HG02763 (cell line): ENCODE results near the gene TSTD2.
A peak's percentile ranks its signal among the peaks of the same experiment; 100 is the strongest.
"Not testable (repeated sequence)": the region's sequence is repeated elsewhere in the genome, so short reads cannot be mapped to it uniquely, and the experiment has no call there.

ENCODE experiments used
- ATAC-seq: cut with Tn5 transposase; IDR thresholded peaks from one replicate; pipeline ENCODE4 v1.9.1; 2021; ENCODE audit warnings: mild to moderate bottlenecking, moderate library complexity; ENCODE audit not compliant: unreplicated experiment

TSTD2 gene

GRCh38 chr9:97632248-97632984, 752 bp downstream of the TSTD2 start:
- ATAC-seq, result peak; percentile 4

GRCh38 chr9:97630591-97630990, 2.6 kb downstream of the TSTD2 start:
- no peak for ATAC-seq

GRCh38 chr9:97629156-97629555, 4.0 kb downstream of the TSTD2 start:
- no peak for ATAC-seq

GRCh38 chr9:97628668-97629067, 4.5 kb downstream of the TSTD2 start:
- no peak for ATAC-seq

DNA sequence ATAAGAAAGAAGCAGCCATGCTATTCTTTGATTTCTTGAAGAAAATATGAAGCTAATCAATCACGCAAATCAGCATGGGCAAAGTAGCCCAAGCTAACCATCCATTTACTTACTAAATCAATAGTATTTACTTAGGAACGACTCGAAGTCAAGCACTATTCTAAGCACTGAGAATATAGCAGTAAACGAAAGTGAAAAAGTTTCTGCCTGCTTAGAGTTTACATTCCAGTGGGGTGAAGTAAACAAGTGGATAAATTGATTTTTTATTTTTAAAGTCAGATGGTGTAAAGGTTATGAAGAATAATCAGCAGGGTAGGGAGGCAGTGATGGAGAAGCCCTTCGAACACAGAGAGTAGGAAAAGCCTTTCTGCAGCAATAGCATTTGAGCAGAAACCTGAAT, 5.5 kb downstream of the TSTD2 start:
- ATAC-seq, result no peak

DNA sequence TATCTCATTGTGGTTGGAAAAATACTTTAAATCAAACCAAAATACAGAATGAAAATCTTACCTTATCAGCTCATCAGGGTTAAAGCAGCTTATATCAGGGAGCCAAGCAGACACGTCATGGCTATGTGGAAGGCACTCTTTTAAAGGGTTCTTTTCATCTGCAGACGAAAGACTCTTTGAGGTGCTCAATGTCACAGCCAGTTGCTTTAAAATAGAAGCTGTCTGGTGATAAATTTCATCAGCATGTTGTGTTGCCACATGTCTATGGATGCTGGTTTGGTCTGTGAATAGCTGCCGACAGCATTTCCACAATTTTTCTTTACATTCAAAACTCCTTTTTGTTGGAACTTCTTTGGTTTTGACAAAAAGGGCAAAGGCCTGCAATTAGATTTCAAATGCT, 7.5 kb downstream of the TSTD2 start:
- no peak for ATAC-seq

DNA sequence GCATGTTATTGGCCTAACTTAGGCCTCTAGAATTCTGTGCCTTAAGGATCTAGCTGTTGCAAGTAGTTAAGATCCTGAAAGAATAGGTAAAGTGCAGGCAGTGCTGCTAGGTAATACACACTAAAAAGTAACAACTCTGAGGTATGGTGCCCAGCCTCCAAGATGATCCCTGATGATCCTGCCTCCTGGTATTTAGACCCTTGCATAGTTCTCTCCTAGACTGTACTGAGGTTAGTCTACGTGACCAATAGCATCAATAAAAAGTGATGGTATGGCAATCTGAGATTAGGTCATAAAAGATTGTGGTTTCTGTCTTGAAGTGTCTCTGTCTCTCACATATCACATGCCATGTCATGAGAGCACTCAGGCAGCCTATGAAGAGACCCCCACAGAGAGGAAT, 9.2 kb downstream of the TSTD2 start:
- ATAC-seq, result no peak

DNA sequence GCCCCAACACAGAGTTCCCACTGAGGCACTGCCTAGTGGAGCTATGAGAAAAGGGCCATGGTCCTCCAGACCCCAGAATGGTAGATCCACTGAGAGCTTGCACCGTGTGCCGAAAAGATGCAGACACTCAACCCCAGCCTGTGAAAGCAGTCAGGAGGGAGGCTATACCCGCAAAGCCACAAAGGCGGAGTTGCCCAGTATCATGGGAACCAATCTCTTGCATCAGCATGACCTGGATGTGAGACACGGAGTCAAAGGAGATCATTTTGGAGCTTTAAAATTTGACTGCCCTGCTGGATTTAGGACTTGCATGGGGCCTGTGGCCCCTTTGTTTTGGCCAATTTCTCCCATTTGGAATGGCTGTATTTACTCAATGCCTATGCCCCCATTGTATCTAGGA, 10.7 kb downstream of the TSTD2 start:
- not testable (repeated sequence) for ATAC-seq

- not testable (repeated sequence) for ATAC-seq
Measured at GRCh38 chr9:97620063-97620462, 13.1 kb downstream of the TSTD2 start.

DNA sequence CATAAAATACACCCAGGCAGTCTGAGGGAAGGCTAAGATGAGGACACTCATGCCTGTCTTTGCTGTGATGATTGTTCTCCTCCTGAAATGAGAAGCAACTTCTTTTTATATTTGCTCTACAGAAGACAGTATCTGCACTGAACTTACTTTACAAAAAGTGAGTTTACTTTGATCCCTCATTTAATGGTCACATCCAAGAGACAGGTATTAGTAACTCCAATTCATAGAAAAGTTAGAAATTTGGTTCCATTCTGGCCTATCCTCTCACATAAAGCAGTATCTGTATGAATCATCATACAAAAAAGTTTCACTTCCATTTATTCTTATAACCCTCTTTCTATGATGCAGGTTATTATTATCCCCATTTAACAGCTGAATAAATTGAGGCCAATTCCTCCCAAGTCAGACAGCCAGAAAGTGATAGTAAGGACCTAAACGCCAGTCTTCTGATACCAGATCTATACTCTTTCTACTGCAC, 15.2 kb downstream of the TSTD2 start:
- ATAC-seq, result no peak

DNA sequence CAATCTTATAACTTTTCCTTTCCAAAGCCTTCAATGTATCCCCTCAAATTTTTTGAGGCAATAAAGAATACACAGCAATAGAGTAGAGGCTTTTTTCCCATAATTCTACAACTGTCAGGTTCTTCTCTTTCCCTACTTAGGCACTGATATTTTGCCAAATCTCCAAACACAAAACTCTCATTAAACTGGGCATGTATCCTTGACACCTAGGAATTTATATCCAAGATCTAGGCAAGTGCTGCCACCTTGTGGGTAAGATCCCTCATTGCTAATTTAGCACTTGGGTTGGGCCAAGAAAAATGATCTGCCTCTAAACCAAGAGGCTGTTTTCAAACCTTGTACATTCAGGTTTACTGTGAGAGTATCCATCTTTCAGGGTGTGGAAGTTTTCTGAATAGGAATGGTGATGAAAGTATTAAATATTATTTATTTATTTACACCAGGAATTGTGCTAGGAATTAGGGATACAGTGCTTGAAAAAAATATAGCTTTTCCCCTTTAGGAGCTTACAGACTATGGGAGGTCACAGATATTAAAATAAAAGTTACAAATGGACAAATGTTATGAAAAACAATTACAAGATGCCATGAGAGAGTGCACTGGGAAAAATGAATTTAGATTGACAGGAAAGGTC, 17.6 kb downstream of the TSTD2 start:
- ATAC-seq, result no peak

DNA sequence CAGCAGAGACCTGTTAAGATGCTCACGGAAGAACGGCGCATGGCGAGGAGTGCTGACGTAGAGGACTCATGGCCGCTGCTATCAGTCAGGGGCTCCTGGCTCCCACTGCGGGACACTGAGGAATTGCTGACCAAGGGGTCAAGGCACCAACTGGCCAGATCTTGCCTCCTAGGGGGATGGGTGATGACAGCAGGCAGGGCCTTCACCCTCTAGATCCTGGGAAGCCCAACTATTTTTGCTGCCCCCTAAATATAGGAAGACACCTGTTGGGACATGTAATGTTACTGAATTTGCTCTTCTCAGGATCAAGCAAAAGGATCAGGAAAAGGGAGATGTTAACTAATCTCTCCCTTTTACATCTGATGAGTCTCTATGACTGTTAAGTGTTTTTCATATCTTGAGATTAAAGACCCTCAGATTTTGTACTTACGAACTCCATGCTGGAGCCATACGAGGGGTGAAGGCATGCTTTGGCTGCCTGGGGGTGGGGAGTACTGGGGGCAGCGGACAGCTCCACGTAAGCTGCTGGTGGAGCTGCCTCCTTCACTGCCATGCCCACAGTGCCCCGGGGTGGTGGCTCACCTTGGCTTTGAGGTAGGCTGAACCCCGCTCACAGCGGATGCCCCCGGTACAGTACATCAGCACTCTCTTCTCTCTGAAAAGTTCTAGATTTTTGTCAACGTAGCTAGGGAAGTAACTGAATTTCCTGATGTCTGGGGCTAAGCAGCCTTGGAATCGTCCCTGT, 28.1 kb downstream of the TSTD2 start:
- ATAC-seq, result no peak

DNA sequence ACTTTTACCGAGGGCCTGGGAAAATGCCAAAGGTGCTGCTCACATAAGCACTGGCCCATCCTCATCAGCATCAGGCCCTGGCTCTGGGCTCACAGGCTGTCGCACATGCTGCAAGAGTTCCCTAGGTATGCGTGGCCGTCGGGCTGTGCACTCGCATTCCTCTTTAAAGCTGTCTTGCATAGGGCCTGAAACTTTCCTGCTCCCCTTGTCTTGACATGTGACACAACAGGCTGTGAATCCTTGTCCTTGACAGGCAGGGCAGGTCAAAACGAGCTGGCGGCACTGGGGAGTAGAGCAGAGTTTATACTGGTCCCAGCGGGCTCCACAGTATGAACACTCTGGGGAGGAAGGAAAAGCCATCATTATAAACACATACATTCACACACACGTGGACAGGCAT, 30.7 kb downstream of the TSTD2 start:
- no peak for ATAC-seq

DNA sequence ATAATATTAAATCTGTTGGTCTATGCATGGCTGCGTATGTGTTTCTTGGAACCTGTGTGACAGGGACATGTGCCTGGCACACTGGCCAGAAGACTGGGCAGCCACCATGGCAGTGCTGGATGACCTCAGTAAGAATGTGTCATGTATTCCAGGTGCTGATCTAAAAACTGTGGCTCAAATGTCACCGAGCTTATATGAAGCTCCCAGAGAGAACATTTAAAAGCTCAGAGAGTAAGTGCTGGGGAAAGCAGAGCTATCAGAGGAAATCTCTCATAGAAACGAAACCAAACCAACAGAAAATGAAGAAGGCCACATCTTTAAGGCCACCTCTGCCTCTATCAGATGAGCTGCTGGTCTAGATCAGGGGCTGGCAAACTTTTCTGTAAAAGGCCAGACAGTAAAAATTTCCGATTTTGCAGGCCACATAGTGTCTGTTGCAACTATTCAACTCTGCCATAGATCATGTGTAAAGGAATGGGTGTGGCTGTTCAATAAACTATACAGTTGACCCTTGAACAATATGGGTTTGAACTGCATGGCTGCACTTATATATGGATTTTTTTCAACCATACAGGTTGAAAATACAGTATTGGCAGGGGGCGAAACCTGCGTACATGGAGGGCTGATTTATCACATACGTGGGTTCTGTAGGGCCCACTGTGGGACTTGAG, 31.8 kb downstream of the TSTD2 start:
- no peak for ATAC-seq

- ATAC-seq, result no peak
Measured at GRCh38 chr9:97600531-97601227, 32.5 kb downstream of the TSTD2 start.

GRCh38 chr9:97599314-97599846, 33.8 kb downstream of the TSTD2 start:
- ATAC-seq, result no peak

- no peak for ATAC-seq
Measured at GRCh38 chr9:97598461-97599288, 34.5 kb downstream of the TSTD2 start.

DNA sequence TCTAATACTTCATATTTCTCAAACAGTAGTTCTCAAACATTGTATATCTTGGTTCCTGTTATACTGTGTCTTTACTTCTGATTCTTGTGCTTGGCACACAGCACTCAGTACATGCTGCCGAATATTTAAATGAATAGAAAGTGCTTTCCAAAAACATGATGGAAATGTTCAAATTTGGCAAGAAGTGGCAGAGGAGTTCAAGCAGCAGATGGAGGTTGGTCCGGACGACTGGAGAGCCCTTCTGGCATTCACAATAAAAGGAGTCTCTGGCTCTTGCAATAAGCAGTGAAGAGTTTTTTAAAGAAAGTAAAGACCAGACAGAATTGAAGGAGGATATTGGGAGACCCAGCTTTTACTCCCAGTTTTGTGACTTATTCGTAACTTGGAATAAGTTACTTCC, 36.3 kb downstream of the TSTD2 start:
- ATAC-seq, result no peak

- ATAC-seq, result no peak
Measured at GRCh38 chr9:97594381-97594921, 38.7 kb downstream of the TSTD2 start.
